ENCODE measurements around the gene RAB30.
A peak's percentile ranks its signal among the peaks of the same experiment; 100 is the strongest.

Gene RAB30

DNA sequence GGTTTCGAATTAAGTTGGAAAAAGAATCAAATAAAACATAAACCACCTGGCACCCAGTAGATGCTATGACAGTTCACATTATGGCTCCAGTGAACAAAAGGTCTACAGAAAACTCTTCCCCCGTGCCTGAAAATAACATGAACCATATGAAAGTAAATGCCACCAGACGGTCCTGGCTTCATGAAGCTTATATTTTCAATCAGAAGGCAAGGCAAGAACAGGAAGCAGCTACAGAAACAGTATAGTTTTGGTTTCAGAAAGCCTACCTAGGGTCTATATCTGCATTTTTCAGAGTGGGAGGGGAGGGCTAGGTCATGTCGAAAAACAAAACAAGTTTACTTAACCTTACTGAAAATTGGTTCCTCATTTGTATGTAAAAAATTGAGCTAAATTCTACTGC, 9.8 kb downstream of the RAB30 start:
- peak overlapping the region; percentile 98 for H3K27ac Mint-ChIP-seq
- H3K27me3 Mint-ChIP-seq, result no peaks in the 10 kb centered on the region
- DNase-seq (ENCODE audit: low spot score in 2 of 2) (peak in 1 of 2 donors; percentile 68), ATAC-seq (ENCODE audit: low read depth) (peak; percentile 63)
- H3K9me3 Mint-ChIP-seq, result peaks cover 4% of the 10 kb centered on the region
- peaks cover 16% of the 10 kb centered on the region for H3K36me3 Mint-ChIP-seq
- peaks cover 42% of the 10 kb centered on the region for H3K4me1 Mint-ChIP-seq
- peak overlapping the region; percentile 86 for H3K4me3 Mint-ChIP-seq

DNA sequence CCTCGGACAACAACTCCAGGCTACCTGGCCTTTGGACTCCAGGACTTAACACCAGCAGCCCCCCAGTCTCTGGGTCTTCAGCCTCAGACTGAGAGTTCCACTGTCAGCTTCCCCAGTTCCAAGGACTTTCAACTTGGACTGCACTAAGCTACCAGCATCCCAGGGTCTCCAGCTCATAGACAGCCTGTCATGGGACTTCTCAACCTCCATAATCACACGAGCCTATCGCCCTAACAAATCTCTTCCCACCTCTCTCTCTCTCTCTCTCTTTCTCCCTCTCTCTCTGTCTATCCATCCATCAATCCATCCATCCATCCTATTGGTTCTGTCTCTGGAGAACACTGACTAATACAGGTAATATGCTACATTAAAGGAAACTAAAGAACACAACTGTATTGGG, 10.7 kb downstream of the RAB30 start:
- H3K4me3 Mint-ChIP-seq, result peak overlapping the region; percentile 15
- peaks cover 16% of the 10 kb centered on the region for H3K36me3 Mint-ChIP-seq
- H3K27me3 Mint-ChIP-seq, result no peaks in the 10 kb centered on the region
- ATAC-seq (ENCODE audit: low read depth) (no peak), DNase-seq (ENCODE audit: low spot score in 2 of 2) (no peak)
- H3K27ac Mint-ChIP-seq, result peak overlapping the region; percentile 98
- peaks cover 44% of the 10 kb centered on the region for H3K4me1 Mint-ChIP-seq
- peaks cover 4% of the 10 kb centered on the region for H3K9me3 Mint-ChIP-seq

DNA sequence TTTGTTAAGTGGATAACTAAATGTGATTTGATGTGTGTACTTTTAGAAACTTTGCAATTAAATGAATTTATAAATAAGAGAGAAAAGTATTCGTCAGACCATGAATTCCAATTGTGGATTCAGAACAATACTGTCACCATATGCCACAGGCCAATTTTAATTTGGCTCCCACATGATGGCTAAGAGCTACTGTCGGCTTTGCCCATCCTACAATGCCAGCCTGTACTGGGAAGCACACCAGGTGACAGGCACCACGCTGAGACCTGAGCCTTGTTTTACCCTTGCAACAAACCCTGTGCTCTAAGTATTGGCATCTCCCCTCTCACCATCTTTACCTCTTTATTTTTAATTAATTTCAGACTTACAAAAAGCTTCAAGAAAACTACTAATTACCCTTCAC, 14.0 kb downstream of the RAB30 start:
- H3K36me3 Mint-ChIP-seq, result peaks cover 28% of the 10 kb centered on the region
- peaks cover 49% of the 10 kb centered on the region for H3K4me1 Mint-ChIP-seq
- H3K27me3 Mint-ChIP-seq, result no peaks in the 10 kb centered on the region
- H3K27ac Mint-ChIP-seq, result peak overlapping the region; percentile 55
- H3K9me3 Mint-ChIP-seq, result peaks cover 2% of the 10 kb centered on the region
- ATAC-seq (ENCODE audit: low read depth) (no peak), DNase-seq (ENCODE audit: low spot score in 2 of 2) (no peak)
- no peak overlapping the region for H3K4me3 Mint-ChIP-seq

DNA sequence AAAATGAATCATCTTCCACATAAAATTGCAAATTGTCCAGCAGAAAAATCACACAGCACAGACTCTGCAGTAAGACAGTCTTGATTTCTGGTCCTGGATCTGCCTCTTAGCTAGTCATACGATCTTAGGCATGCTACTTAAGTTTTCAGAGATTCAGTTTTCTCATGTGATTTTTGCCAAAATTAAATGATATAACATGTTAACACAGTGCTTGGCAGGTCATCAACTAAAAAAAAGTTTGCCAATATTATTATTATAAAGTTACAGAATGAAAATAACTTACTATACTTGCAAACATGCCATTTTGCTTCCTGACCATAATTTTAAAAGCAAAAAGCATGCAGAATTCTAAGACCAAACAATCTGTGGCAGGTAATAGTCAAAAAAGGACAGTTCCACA, 15.1 kb downstream of the RAB30 start:
- peaks cover 34% of the 10 kb centered on the region for H3K36me3 Mint-ChIP-seq
- peaks cover 53% of the 10 kb centered on the region for H3K4me1 Mint-ChIP-seq
- ATAC-seq (ENCODE audit: low read depth), result no peak
- peaks cover 3% of the 10 kb centered on the region for H3K9me3 Mint-ChIP-seq
- DNase-seq (ENCODE audit: low spot score in 2 of 2), result no peak
- H3K27ac Mint-ChIP-seq, result no peak overlapping the region
- no peaks in the 10 kb centered on the region for H3K27me3 Mint-ChIP-seq
- no peak overlapping the region for H3K4me3 Mint-ChIP-seq

DNA sequence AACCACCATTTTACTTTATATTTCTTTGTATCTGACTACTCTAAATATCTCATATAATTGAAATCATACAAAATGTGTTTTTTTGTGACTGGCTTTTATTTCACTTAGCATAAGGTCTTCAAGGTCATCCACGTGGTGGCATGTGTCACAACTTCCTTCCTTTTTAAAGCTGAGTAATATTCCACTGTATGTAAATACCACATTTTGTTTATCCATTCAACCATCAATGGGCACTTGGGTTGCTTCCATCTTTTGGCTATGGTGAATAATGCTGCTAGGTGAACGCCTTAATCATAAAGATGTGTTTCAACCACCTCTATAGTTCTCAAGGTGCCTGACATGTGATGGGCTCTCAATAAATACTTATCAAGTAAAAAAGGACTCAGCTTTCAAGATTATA, 15.5 kb downstream of the RAB30 start:
- H3K27ac Mint-ChIP-seq, result peak overlapping the region; percentile 8
- H3K4me3 Mint-ChIP-seq, result no peak overlapping the region
- ATAC-seq (ENCODE audit: low read depth) (no peak), DNase-seq (ENCODE audit: low spot score in 2 of 2) (no peak)
- peaks cover 38% of the 10 kb centered on the region for H3K36me3 Mint-ChIP-seq
- peaks cover 4% of the 10 kb centered on the region for H3K9me3 Mint-ChIP-seq
- peaks cover 53% of the 10 kb centered on the region for H3K4me1 Mint-ChIP-seq
- no peaks in the 10 kb centered on the region for H3K27me3 Mint-ChIP-seq

DNA sequence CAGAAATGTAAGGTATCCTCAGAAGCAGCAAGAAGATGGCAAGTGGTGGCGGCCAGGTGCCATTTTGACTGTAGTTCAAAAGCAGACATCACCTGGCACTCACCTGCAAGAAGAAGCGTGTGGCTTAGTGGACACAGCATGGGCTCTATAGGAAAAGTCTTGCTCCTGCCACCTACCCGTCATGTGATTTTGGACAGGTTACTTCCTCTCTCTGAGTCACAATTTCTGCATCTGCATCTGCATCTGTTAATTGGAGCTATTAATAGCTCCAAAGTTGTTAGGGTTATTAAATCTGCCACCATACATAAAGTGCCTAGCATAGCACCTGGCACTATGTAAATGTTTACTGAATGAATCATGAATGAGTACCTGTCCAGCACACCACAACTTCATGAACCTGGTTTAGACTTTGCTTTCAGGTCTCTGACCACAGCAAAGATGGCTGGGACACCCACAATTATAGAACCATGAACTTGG, 16.8 kb downstream of the RAB30 start:
- no peaks in the 10 kb centered on the region for H3K27me3 Mint-ChIP-seq
- H3K36me3 Mint-ChIP-seq, result peaks cover 43% of the 10 kb centered on the region
- H3K27ac Mint-ChIP-seq, result peak overlapping the region; percentile 91
- H3K4me1 Mint-ChIP-seq, result peaks cover 53% of the 10 kb centered on the region
- ATAC-seq (ENCODE audit: low read depth) (peak; percentile 28), DNase-seq (ENCODE audit: low spot score in 2 of 2) (no peak)
- H3K9me3 Mint-ChIP-seq, result peaks cover 2% of the 10 kb centered on the region
- peak overlapping the region; percentile 45 for H3K4me3 Mint-ChIP-seq

GRCh38 chr11:83054001-83054400, 17.7 kb downstream of the RAB30 start:
- DNase-seq (ENCODE audit: low spot score in 2 of 2), result peak in 1 of 2 donors; percentile 33
- H3K27me3 Mint-ChIP-seq, result no peaks in the 10 kb centered on the region
- peak overlapping the region; percentile 45 for H3K4me3 Mint-ChIP-seq
- H3K9me3 Mint-ChIP-seq, result peaks cover 2% of the 10 kb centered on the region
- peak; percentile 92 for ATAC-seq (ENCODE audit: low read depth)
- peaks cover 46% of the 10 kb centered on the region for H3K4me1 Mint-ChIP-seq
- peak overlapping the region; percentile 91 for H3K27ac Mint-ChIP-seq
- H3K36me3 Mint-ChIP-seq, result peaks cover 36% of the 10 kb centered on the region

DNA sequence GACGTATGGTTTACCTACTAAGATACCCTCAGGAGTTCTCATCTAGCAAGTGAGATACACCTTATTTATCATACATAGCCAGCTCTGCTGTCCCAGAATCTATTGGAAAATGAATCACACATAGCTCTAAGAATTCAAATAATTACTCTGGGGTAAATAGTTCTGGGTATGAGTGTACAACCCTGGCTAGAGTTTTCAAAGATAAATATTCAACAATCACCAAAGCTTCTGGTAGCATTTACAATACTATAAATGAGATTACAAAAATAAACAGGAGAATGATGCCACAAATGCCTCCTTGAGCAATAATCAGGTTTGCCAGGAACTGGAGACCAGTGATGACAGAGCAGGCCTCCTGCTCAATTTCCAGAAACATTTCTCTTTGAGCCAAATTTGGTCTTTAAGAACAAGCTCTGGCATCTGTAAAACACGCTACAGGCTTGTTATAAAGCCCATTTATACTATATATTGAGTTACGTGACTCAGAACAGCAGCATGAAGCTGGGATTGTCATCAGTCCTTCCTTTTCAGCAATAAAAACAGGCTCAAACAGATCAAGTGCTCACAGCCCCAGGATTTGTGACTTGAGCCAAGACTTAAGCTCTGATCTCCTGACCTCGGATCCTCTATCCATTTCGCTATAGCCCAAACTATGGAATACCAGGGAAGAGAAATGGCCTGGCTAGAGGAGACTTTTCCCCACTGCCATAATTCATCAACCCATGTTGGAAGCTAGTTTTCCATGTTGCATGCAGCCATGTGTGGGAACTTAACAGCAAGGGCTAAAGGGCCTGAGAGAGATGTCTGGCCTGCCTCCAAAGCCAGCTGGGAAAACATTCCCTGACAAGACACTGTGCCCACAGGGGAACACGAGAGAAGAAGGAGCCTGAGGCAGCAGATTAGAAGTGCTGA, 19.7 kb downstream of the RAB30 start:
- ATAC-seq (ENCODE audit: low read depth) (no peak), DNase-seq (ENCODE audit: low spot score in 2 of 2) (no peak)
- peaks cover 58% of the 10 kb centered on the region for H3K4me1 Mint-ChIP-seq
- no peak overlapping the region for H3K4me3 Mint-ChIP-seq
- H3K9me3 Mint-ChIP-seq, result peaks cover 2% of the 10 kb centered on the region
- peak overlapping the region; percentile 78 for H3K27ac Mint-ChIP-seq
- peaks cover 35% of the 10 kb centered on the region for H3K36me3 Mint-ChIP-seq
- no peaks in the 10 kb centered on the region for H3K27me3 Mint-ChIP-seq

- ATAC-seq (ENCODE audit: low read depth) (peak; percentile 63), DNase-seq (ENCODE audit: low spot score in 2 of 2) (no peak)
- H3K4me3 Mint-ChIP-seq, result peak overlapping the region; percentile 21
- peak overlapping the region; percentile 71 for H3K27ac Mint-ChIP-seq
- H3K36me3 Mint-ChIP-seq, result peaks cover 22% of the 10 kb centered on the region
- H3K27me3 Mint-ChIP-seq, result no peaks in the 10 kb centered on the region
- peaks cover 2% of the 10 kb centered on the region for H3K9me3 Mint-ChIP-seq
- H3K4me1 Mint-ChIP-seq, result peaks cover 52% of the 10 kb centered on the region
These were observed 24.0 kb downstream of the RAB30 start for GRCh38 chr11:83047515-83048225.

GRCh38 chr11:83046621-83047172, 25.0 kb downstream of the RAB30 start:
- no peak overlapping the region for H3K4me3 Mint-ChIP-seq
- H3K9me3 Mint-ChIP-seq, result peaks cover 2% of the 10 kb centered on the region
- H3K27ac Mint-ChIP-seq, result peak overlapping the region; percentile 71
- ATAC-seq (ENCODE audit: low read depth) (no peak), DNase-seq (ENCODE audit: low spot score in 2 of 2) (no peak)
- peaks cover 48% of the 10 kb centered on the region for H3K4me1 Mint-ChIP-seq
- H3K36me3 Mint-ChIP-seq, result peaks cover 14% of the 10 kb centered on the region
- H3K27me3 Mint-ChIP-seq, result no peaks in the 10 kb centered on the region

- H3K4me3 Mint-ChIP-seq, result peak overlapping the region; percentile 14
- H3K27me3 Mint-ChIP-seq, result no peaks in the 10 kb centered on the region
- DNase-seq (ENCODE audit: low spot score in 2 of 2) (no peak), ATAC-seq (ENCODE audit: low read depth) (peak; percentile 54)
- H3K9me3 Mint-ChIP-seq, result no peaks in the 10 kb centered on the region
- peaks cover 51% of the 10 kb centered on the region for H3K4me1 Mint-ChIP-seq
- H3K36me3 Mint-ChIP-seq, result no peaks in the 10 kb centered on the region
- H3K27ac Mint-ChIP-seq, result peak overlapping the region; percentile 70
These were observed 26.6 kb downstream of the RAB30 start for GRCh38 chr11:83044958-83045712.

DNA sequence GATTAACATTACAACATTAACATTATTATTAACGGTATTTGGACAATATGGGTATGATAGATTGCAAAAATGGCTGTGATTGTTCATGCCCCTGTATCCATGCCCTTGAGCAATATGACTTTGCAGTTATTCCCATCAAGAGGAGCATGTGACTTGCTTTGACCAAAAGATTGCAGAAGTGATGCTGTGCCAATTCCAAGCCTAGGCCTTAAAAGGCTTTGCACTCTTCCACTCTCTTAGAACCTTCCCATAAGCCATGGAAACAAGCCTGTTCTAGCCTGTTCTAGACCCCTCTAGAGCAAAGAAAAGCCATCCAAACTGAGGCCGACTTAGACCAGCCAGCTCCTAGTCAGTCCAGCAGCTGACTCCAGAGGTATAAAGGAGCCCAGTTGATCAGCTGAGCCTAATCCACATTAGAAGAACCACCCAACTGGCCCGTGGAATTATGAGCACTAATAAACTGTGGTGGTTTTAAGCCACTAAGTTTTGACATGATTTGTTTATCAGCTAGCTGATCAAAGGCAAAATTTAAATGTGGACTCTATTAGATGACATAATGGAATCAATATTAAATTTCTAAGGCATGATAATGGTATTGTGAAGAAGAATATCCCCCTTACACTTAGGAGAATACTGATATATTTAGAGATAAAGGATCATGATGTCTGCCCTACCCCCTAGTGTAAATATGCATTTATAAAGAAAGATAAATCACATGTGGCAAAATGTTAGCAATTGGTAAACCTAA, 28.6 kb downstream of the RAB30 start:
- DNase-seq (ENCODE audit: low spot score in 2 of 2) (no peak), ATAC-seq (ENCODE audit: low read depth) (no peak)
- H3K4me3 Mint-ChIP-seq, result no peak overlapping the region
- H3K27ac Mint-ChIP-seq, result peak overlapping the region; percentile 38
- peaks cover 49% of the 10 kb centered on the region for H3K4me1 Mint-ChIP-seq
- H3K36me3 Mint-ChIP-seq, result peaks cover 6% of the 10 kb centered on the region
- H3K27me3 Mint-ChIP-seq, result no peaks in the 10 kb centered on the region
- H3K9me3 Mint-ChIP-seq, result no peaks in the 10 kb centered on the region

DNA sequence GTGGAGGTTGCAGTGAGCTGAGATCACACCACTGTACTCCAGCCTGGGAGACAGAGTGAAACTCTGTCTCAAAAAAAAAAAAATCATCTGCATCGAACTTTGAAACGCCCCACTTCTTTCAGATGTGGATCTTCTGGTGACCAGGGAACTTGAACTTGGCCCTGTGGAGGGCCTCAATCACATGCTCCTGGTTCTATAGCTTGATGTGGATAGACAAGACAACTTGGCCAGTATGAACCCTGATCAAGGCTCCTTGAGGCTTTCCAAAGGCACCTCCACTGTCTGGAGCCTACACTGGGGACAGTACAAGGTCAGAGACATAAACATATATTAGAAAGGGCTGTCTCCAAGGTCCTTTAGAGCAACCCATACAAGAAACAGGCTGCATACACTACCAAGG, 30.6 kb downstream of the RAB30 start:
- Mint-ChIP-seq H3K9me3 (no peaks in the 10 kb centered on the region), H3K27ac (peak overlapping the region; percentile 13), H3K4me1 (peaks cover 50% of the 10 kb centered on the region), H3K4me3 (no peak overlapping the region), H3K27me3 (no peaks in the 10 kb centered on the region), H3K36me3 (peaks cover 16% of the 10 kb centered on the region)
- no peak for ATAC-seq (ENCODE audit: low read depth)
- DNase-seq (ENCODE audit: low spot score in 2 of 2), result no peak

All from memory B cell (primary cell).